ENCODE results near the gene TMA7B. TPM values are rescaled to one million over a fixed set of nuclear protein-coding genes. Genes with fewer than 3 reads are reported as not detected.

The TMA7B gene
- total RNA-seq, 2 donors from 2014 or later = 4.6 TPM; not detected in 1

- Histone ChIP-seq H3K27ac (no peak overlapping the region), H3K36me3 (no peaks in the 10 kb centered on the region), H3K9me3 (no peaks in the 10 kb centered on the region), H3K4me3 (no peak overlapping the region), H3K4me1 (ENCODE audit: control insufficient read depth in 1 of 2, low read depth in 2 of 2) (no peaks in the 10 kb centered on the region), H3K27me3 (replicated peaks; ENCODE audit: insufficient read depth) (no peaks in the 10 kb centered on the region)
- no peak for TF ChIP-seq CTCF (IDR thresholded peaks at IDR 0.05)
- ATAC-seq (ENCODE audit: insufficient number of reproducible peaks, low FRiP score, low read depth) = no peak
- DNase-seq (ENCODE audit: low spot score) = no peak
Observed at GRCh38 chr22:39933741-39934140, 26.5 kb upstream of the TMA7B start.

GRCh38 chr22:39935116-39935515 is 25.1 kb upstream of the TMA7B start:
- no peak overlapping the region for H3K27ac ChIP-seq
- H3K4me3 ChIP-seq = no peak overlapping the region
- ATAC-seq (ENCODE audit: insufficient number of reproducible peaks, low FRiP score, low read depth) (no peak), DNase-seq (ENCODE audit: low spot score) (no peak)
- no peaks in the 10 kb centered on the region for H3K27me3 ChIP-seq (replicated peaks; ENCODE audit: insufficient read depth)
- no peaks in the 10 kb centered on the region for H3K4me1 ChIP-seq (ENCODE audit: control insufficient read depth in 1 of 2, low read depth in 2 of 2)
- H3K9me3 ChIP-seq = no peaks in the 10 kb centered on the region
- no peak for TF ChIP-seq CTCF (IDR thresholded peaks at IDR 0.05)
- H3K36me3 ChIP-seq = no peaks in the 10 kb centered on the region

- no peaks in the 10 kb centered on the region for H3K4me1 ChIP-seq (ENCODE audit: control insufficient read depth in 1 of 2, low read depth in 2 of 2)
- H3K27me3 ChIP-seq (replicated peaks; ENCODE audit: insufficient read depth) = no peaks in the 10 kb centered on the region
- no peak for DNase-seq (ENCODE audit: low spot score)
- H3K36me3 ChIP-seq = no peaks in the 10 kb centered on the region
- H3K4me3 ChIP-seq = no peak overlapping the region
- H3K27ac ChIP-seq = no peak overlapping the region
- ATAC-seq (ENCODE audit: insufficient number of reproducible peaks, low FRiP score, low read depth) = no peak
- no peak for TF ChIP-seq CTCF (IDR thresholded peaks at IDR 0.05)
- no peaks in the 10 kb centered on the region for H3K9me3 ChIP-seq
Observed at GRCh38 chr22:39935612-39936011, 24.6 kb upstream of the TMA7B start.

- no peak for DNase-seq (ENCODE audit: low spot score)
- ATAC-seq (ENCODE audit: insufficient number of reproducible peaks, low FRiP score, low read depth) = no peak
- Histone ChIP-seq H3K4me1 (ENCODE audit: control insufficient read depth in 1 of 2, low read depth in 2 of 2) (no peaks in the 10 kb centered on the region), H3K9me3 (no peaks in the 10 kb centered on the region), H3K36me3 (no peaks in the 10 kb centered on the region), H3K4me3 (no peak overlapping the region), H3K27me3 (replicated peaks; ENCODE audit: insufficient read depth) (no peaks in the 10 kb centered on the region), H3K27ac (no peak overlapping the region)
- TF ChIP-seq CTCF (IDR thresholded peaks at IDR 0.05) = no peak
Observed at GRCh38 chr22:39936523-39937145, 23.6 kb upstream of the TMA7B start.

- Histone ChIP-seq H3K27ac (no peak overlapping the region), H3K27me3 (replicated peaks; ENCODE audit: insufficient read depth) (no peaks in the 10 kb centered on the region), H3K4me3 (no peak overlapping the region), H3K36me3 (no peaks in the 10 kb centered on the region), H3K9me3 (no peaks in the 10 kb centered on the region), H3K4me1 (ENCODE audit: control insufficient read depth in 1 of 2, low read depth in 2 of 2) (no peaks in the 10 kb centered on the region)
- DNase-seq (ENCODE audit: low spot score) (no peak), ATAC-seq (ENCODE audit: insufficient number of reproducible peaks, low FRiP score, low read depth) (no peak)
- TF ChIP-seq CTCF (IDR thresholded peaks at IDR 0.05) = no peak
Observed at GRCh38 chr22:39937906-39938305, 22.3 kb upstream of the TMA7B start.
